ENCODE data around the gene SUSD1.

The SUSD1 gene

DNA sequence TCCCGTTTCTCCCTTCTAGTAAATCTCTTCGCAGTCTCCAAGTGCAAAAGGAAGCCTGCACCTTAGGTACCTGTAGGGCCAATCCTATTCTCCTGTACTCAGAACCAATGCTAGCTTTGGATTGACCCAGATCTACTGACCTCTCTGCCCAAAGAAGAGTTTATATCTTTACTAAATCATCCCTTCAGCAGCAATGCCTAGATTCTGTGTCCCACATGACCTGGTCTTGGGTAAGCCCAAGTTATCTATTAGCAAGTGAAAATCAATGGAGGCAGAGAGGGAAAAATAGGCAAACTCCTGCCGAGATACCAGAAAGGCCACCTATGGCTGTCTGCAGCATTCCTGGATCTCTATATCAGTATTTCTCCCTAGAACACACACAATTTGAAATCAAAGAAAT, 60.0 kb downstream of the SUSD1 start:
- WGBS = 75% methylated on average over 3 of the region's 3 CpGs
- Histone ChIP-seq H3K4me1 (ENCODE audit: insufficient read depth, low read length) (peaks cover 5% of the 10 kb centered on the region; the same call in 1 of the 2 replicates), H3K9me3 (ENCODE audit: insufficient read depth, low read depth, low read length) (no peaks in the 10 kb centered on the region), H3K27ac (ENCODE audit: low read depth, low read length) (no peak overlapping the region), H3K4me3 (ENCODE audit: low read length) (no peak overlapping the region), H3K36me3 (ENCODE audit: insufficient read depth, low read length) (no peaks in the 10 kb centered on the region), H3K9ac (ENCODE audit: low read depth, low read length) (no peak overlapping the region), H3K27me3 (ENCODE audit: insufficient read depth, low read length) (no peaks in the 10 kb centered on the region)

DNA sequence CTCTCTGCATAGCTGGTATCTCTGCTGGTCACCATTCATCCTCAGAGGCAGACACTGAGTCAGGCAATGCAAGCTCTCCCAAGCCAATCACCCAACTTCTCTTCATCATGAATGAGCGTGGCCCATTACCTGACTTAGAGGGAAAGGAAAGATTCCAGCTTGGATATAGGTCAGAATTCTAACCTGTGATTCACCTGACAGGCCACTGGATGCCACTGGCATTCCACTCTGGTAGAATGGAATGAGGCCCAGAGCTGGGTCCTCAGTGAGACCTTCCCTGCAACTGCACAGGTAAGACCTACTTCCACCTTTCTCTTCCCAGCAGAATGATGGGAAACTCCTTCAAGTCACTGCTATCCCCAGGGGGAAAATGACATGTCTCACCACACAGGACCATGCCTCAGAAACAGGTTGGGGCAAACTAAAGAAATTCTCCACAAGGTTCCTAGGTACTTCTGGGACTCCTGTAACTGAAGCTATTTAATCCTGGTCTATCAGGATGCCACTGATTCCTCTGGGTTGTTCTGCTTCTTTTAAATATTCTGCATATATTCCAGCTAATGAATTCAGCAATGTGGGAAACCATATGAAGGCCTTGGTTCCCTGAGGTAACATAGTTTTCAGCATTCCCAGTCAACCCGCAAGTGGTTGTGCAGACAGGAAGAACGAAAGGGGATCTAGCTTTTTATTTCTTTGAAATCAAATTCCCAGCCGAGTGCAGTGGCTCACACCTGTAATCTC, 62.0 kb downstream of the SUSD1 start:
- H3K9me3 ChIP-seq (ENCODE audit: insufficient read depth, low read depth, low read length) = no peaks in the 10 kb centered on the region
- no peaks in the 10 kb centered on the region for H3K4me1 ChIP-seq (ENCODE audit: insufficient read depth, low read length)
- H3K27ac ChIP-seq (ENCODE audit: low read depth, low read length) = no peak overlapping the region
- no peaks in the 10 kb centered on the region for H3K36me3 ChIP-seq (ENCODE audit: insufficient read depth, low read length)
- no peak overlapping the region for H3K4me3 ChIP-seq (ENCODE audit: low read length)
- WGBS = 92% methylated on average over 4 of the region's 4 CpGs
- H3K27me3 ChIP-seq (ENCODE audit: insufficient read depth, low read length) = no peaks in the 10 kb centered on the region
- H3K9ac ChIP-seq (ENCODE audit: low read depth, low read length) = no peak overlapping the region

- 82% methylated on average over 3 of the region's 4 CpGs for WGBS
- no peak overlapping the region for H3K27ac ChIP-seq (ENCODE audit: low read depth, low read length)
- H3K9ac ChIP-seq (ENCODE audit: low read depth, low read length) = no peak overlapping the region
Observed at GRCh38 chr9:112112519-112112918, 62.6 kb downstream of the SUSD1 start.

GRCh38 chr9:112111461-112111860, 63.6 kb downstream of the SUSD1 start:
- no peak overlapping the region for H3K4me3 ChIP-seq (ENCODE audit: low read length)
- no peak overlapping the region for H3K9ac ChIP-seq (ENCODE audit: low read depth, low read length)
- H3K36me3 ChIP-seq (ENCODE audit: insufficient read depth, low read length) = no peaks in the 10 kb centered on the region
- no peaks in the 10 kb centered on the region for H3K4me1 ChIP-seq (ENCODE audit: insufficient read depth, low read length)
- no peak overlapping the region for H3K27ac ChIP-seq (ENCODE audit: low read depth, low read length)
- H3K9me3 ChIP-seq (ENCODE audit: insufficient read depth, low read depth, low read length) = no peaks in the 10 kb centered on the region
- H3K27me3 ChIP-seq (ENCODE audit: insufficient read depth, low read length) = no peaks in the 10 kb centered on the region
- WGBS = 94% methylated on average over 8 of the region's 8 CpGs

More at GRCh38 chr9:112112519-112112918, 62.6 kb downstream of the SUSD1 start:
- Histone ChIP-seq H3K36me3 (ENCODE audit: insufficient read depth, low read length) (no peaks in the 10 kb centered on the region), H3K4me1 (ENCODE audit: insufficient read depth, low read length) (no peaks in the 10 kb centered on the region), H3K27me3 (ENCODE audit: insufficient read depth, low read length) (no peaks in the 10 kb centered on the region), H3K4me3 (ENCODE audit: low read length) (no peak overlapping the region), H3K9me3 (ENCODE audit: insufficient read depth, low read depth, low read length) (no peaks in the 10 kb centered on the region)

DNA sequence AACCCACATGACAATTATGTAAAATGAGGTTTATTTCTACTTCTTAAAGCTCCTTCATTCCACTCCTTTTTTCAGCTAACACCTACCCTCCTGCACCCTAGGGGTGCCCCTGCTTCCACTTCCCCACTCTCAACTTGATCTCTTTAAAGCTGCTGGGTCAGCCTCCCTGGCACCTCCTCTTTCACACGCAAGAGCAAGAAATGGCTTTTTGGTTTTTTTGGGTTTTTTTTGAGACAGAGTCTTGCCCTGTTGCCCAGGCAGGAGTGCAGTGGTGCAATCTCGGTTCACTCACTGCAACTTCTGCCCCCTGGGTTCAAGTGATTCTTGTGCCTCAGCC, 64.4 kb downstream of the SUSD1 start:
- Histone ChIP-seq H3K4me3 (ENCODE audit: low read length) (no peak overlapping the region), H3K4me1 (ENCODE audit: insufficient read depth, low read length) (no peaks in the 10 kb centered on the region), H3K9ac (ENCODE audit: low read depth, low read length) (no peak overlapping the region), H3K36me3 (ENCODE audit: insufficient read depth, low read length) (no peaks in the 10 kb centered on the region), H3K27ac (ENCODE audit: low read depth, low read length) (no peak overlapping the region), H3K27me3 (ENCODE audit: insufficient read depth, low read length) (no peaks in the 10 kb centered on the region), H3K9me3 (ENCODE audit: insufficient read depth, low read depth, low read length) (no peaks in the 10 kb centered on the region)
- 89% methylated on average over 2 of the region's 2 CpGs for WGBS

- Histone ChIP-seq H3K9me3 (ENCODE audit: insufficient read depth, low read depth, low read length) (no peaks in the 10 kb centered on the region), H3K27me3 (ENCODE audit: insufficient read depth, low read length) (no peaks in the 10 kb centered on the region), H3K36me3 (ENCODE audit: insufficient read depth, low read length) (no peaks in the 10 kb centered on the region), H3K9ac (ENCODE audit: low read depth, low read length) (no peak overlapping the region), H3K27ac (ENCODE audit: low read depth, low read length) (no peak overlapping the region), H3K4me3 (ENCODE audit: low read length) (no peak overlapping the region), H3K4me1 (ENCODE audit: insufficient read depth, low read length) (no peaks in the 10 kb centered on the region)
- 81% methylated on average over 9 of the region's 9 CpGs for WGBS
Observed at GRCh38 chr9:112110094-112110776, 64.9 kb downstream of the SUSD1 start.

DNA sequence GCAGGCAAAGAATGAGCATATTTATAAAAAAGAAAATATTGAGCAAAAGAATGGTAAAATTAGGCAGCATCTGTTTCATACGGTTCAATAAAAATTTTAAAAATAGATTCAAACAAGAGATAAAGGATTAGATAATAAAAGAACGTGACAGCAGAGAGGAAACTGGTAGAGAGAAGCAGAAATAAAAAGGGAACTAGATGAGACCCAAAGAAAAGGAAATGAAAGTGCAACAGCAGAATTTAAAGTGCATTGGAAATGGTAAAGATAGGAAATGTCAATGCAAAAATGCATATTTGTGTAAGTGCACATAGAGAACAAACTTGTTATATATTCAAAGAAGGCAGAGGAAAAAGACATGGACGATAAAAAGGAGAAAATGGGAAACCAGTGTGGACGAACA, 70.2 kb downstream of the SUSD1 start:
- Histone ChIP-seq H3K36me3 (ENCODE audit: insufficient read depth, low read length) (no peaks in the 10 kb centered on the region), H3K27ac (ENCODE audit: low read depth, low read length) (no peak overlapping the region), H3K4me3 (ENCODE audit: low read length) (no peak overlapping the region), H3K9me3 (ENCODE audit: insufficient read depth, low read depth, low read length) (no peaks in the 10 kb centered on the region), H3K27me3 (ENCODE audit: insufficient read depth, low read length) (no peaks in the 10 kb centered on the region), H3K9ac (ENCODE audit: low read depth, low read length) (no peak overlapping the region), H3K4me1 (ENCODE audit: insufficient read depth, low read length) (no peaks in the 10 kb centered on the region)
- 93% methylated on average over 2 of the region's 4 CpGs for WGBS

GRCh38 chr9:112104401-112104800, 70.7 kb downstream of the SUSD1 start:
- no peak overlapping the region for H3K4me3 ChIP-seq (ENCODE audit: low read length)
- WGBS = 95% methylated on average over 2 of the region's 2 CpGs
- no peaks in the 10 kb centered on the region for H3K27me3 ChIP-seq (ENCODE audit: insufficient read depth, low read length)
- no peak overlapping the region for H3K9ac ChIP-seq (ENCODE audit: low read depth, low read length)
- H3K9me3 ChIP-seq (ENCODE audit: insufficient read depth, low read depth, low read length) = no peaks in the 10 kb centered on the region
- H3K36me3 ChIP-seq (ENCODE audit: insufficient read depth, low read length) = no peaks in the 10 kb centered on the region
- no peak overlapping the region for H3K27ac ChIP-seq (ENCODE audit: low read depth, low read length)
- no peaks in the 10 kb centered on the region; the same call in 1 of the 2 replicates for H3K4me1 ChIP-seq (ENCODE audit: insufficient read depth, low read length)

- H3K36me3 ChIP-seq (ENCODE audit: insufficient read depth, low read length) = no peaks in the 10 kb centered on the region
- no peak overlapping the region for H3K27ac ChIP-seq (ENCODE audit: low read depth, low read length)
- H3K4me1 ChIP-seq (ENCODE audit: insufficient read depth, low read length) = peaks cover 7% of the 10 kb centered on the region
- 91% methylated on average over 5 of the region's 5 CpGs for WGBS
- no peaks in the 10 kb centered on the region for H3K9me3 ChIP-seq (ENCODE audit: insufficient read depth, low read depth, low read length)
- no peaks in the 10 kb centered on the region for H3K27me3 ChIP-seq (ENCODE audit: insufficient read depth, low read length)
- H3K9ac ChIP-seq (ENCODE audit: low read depth, low read length) = no peak overlapping the region
- no peak overlapping the region for H3K4me3 ChIP-seq (ENCODE audit: low read length)
Observed at GRCh38 chr9:112103405-112103804, 71.7 kb downstream of the SUSD1 start.

GRCh38 chr9:112097712-112098688, 77.1 kb downstream of the SUSD1 start:
- H3K27me3 ChIP-seq (ENCODE audit: insufficient read depth, low read length) = no peaks in the 10 kb centered on the region
- peak overlapping the region; percentile 87; the same call in 1 of the 2 replicates for H3K27ac ChIP-seq (ENCODE audit: low read depth, low read length)
- WGBS = 23% methylated on average over 14 of the region's 15 CpGs
- H3K4me1 ChIP-seq (ENCODE audit: insufficient read depth, low read length) = peaks cover 10% of the 10 kb centered on the region
- no peak overlapping the region for H3K4me3 ChIP-seq (ENCODE audit: low read length)
- peaks cover 3% of the 10 kb centered on the region; the same call in 1 of the 2 replicates for H3K36me3 ChIP-seq (ENCODE audit: insufficient read depth, low read length)
- peak overlapping the region; percentile 27 for H3K9ac ChIP-seq (ENCODE audit: low read depth, low read length)
- no peaks in the 10 kb centered on the region for H3K9me3 ChIP-seq (ENCODE audit: insufficient read depth, low read depth, low read length)

All from HUES64 (cell line).